AG20443 (cell line): Measurements from ENCODE around the gene DLEC1.
A peak's percentile ranks its signal among the peaks of the same experiment; 100 is the strongest.

Source experiments
- DNase-seq: peaks from one replicate; pipeline ENCODE4 v3.0.0; 2012; ENCODE audit warnings: low spot score, mixed read lengths

DLEC1 gene

DNA sequence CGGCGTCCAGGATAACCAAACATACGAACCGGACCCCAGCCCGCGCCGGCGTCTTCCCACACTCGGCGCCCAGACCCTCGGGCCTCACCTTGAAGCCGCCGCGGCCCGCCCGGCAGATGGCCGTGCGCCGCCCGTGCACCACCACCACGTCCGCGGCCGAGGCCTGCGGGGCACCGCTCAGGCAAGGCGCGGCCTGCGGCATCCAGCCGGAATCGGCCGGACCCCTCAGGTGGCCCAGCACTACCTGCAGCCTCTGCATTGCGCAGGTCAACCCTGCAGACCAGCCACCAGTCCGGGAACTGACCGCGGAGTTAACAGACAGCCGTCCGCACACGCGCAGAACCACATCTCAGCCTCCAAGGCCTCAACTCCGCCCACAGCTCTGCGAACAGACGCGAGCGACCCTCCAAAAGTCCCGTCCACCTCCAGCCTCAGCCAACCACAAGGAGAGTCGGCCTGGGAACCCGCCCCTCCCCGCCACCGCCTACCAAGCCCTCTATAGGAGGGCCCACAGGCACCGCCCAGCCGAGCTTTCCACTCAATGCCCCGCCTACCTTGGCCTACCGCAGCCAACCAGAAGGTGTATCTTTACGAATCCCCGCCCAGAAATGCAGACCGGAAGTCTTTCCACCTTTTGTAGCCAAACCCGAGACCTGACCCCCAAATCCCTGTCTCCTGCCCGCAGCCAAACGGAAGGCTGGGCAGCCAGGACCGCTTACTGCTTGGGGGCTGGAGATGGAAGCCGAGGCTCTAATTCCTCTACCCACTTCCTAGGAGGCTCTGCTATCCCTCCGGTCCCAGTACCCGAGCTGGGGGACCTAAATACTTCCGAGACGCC lies 98.0 kb downstream of the DLEC1 start, which contains the start of gene ACAA1:
Gene ACAA1, minus strand, starts transcription at position 351 of the 838 bp plus-strand sequence. Its CDS starts 92 bp downstream, at position 259.
- peak; percentile 98 for DNase-seq

DNA sequence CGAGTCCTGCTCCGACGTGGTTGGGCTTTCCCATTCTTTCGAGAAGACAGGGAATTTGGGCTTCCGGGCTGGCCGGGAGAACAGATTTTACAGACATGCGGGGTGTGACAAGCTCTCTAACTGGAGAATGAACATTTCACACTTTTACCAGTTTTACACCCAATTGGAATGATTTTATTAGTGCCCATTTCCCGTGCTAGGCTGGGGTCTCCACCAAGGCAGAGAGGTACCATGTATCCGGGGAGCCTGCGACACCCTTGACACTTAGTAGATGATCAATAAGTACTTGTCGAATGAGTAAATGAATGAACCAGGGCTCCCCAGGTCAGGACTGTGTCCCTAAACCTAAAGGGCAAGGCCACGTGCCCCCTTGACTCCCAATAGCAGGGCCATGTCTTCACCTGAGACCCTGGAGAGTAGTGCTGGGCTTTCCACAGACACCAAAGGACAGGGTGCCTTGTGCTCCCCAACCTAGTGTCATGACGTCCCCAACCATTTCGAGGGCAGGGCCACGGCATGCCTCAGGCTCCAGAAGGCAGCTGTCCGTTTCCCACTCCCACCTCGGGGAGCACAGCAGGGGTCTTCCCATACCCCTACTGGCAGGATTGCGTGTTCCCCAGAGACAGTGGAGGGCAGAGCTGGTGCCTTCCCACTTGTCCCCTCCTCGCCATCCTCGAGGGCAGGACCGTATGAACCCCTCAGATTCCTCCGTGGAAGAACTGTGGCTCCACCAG lies 98.8 kb downstream of the DLEC1 start:
- no peak for DNase-seq

DNA sequence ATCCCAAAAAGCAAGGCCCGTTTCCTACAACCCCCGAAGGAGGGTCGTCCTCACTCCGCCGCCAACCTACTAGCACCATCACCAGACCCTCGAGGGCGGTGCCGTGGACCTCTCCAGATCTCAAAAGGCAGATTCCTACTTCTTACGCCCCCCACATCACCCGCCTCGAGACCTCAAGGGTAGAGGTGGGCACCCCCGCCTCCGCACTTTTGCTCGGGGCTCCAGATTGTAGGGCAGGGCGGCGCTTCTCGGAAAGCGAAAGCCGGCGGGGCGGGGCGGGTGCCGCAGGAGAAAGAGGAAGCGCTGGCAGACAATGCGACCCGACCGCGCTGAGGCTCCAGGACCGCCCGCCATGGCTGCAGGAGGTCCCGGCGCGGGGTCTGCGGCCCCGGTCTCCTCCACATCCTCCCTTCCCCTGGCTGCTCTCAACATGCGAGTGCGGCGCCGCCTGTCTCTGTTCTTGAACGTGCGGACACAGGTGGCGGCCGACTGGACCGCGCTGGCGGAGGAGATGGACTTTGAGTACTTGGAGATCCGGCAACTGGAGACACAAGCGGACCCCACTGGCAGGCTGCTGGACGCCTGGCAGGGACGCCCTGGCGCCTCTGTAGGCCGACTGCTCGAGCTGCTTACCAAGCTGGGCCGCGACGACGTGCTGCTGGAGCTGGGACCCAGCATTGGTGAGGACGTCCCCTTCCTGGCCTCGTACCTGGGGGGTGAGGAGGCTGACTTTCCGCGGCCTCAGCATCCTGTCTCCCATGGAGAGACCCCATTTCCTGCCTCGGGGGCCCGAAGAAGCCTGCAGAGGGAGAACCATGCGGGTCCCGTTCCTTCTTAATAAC lies 99.6 kb downstream of the DLEC1 start, which contains the start of gene MYD88:
Gene MYD88, plus strand, starts transcription at position 313 of the 842 bp plus-strand sequence. Its CDS starts 40 bp downstream, at position 353.
- DNase-seq, result peak; percentile 77

DNA sequence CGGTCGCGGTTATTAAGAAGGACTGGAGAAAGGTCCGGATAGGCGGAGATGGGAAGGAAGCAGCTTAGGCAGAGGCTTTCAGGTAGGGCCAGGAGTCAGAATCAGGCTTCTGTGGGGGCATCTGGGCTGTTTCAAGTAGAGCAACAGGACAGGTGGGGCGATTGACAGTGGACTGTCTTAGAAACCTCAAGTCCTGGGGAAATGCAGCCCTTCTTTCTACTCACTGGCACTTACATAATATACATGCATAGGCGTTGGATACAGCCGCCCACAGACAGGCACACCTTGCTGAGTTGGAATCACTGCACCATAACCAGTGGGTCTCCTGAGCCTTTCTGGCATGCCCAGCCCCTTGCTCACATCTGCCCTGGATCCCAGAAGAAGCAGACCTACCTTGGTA lies 100.2 kb downstream of the DLEC1 start:
- no peak for DNase-seq

DNA sequence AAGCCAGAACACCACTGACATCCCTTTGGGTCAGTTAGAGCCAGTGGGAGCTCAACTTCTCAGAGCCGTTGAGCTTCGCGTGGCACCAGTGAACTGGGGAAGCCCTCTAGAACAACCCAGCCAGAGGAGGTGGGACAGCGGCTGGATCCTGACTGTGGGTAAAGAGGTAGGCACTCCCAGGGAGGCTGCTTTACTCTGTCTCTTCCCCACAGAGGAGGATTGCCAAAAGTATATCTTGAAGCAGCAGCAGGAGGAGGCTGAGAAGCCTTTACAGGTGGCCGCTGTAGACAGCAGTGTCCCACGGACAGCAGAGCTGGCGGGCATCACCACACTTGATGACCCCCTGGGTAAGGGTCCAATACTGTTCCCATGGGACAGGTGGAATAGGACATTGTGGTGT lies 100.6 kb downstream of the DLEC1 start:
- no peak for DNase-seq

DNA sequence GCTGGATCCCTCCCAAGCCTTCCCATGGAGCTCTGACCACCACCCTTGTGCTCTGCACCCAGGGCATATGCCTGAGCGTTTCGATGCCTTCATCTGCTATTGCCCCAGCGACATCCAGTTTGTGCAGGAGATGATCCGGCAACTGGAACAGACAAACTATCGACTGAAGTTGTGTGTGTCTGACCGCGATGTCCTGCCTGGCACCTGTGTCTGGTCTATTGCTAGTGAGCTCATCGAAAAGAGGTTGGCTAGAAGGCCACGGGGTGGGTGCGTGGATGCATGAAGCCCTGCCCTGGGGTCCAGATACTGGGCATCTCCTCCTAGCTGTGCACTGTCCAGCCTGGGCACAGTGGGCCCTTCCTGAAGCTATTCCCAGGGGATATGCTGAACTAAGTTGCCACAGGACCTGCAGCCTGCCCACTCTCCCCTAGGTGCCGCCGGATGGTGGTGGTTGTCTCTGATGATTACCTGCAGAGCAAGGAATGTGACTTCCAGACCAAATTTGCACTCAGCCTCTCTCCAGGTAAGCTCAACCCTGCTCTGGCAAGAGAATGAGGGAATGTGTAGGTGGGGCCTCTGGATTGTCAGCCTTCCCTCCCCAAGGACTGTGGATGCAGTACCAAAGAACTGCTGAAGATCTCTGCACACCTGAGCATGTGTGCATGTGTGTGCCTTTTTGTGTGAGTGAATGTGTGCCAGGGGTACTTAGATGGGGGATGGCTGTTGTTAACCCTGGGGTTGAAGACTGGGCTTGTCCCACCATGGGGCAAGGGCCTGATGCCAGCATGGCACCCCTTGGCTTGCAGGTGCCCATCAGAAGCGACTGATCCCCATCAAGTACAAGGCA lies 101.5 kb downstream of the DLEC1 start:
- DNase-seq, result no peak

DNA sequence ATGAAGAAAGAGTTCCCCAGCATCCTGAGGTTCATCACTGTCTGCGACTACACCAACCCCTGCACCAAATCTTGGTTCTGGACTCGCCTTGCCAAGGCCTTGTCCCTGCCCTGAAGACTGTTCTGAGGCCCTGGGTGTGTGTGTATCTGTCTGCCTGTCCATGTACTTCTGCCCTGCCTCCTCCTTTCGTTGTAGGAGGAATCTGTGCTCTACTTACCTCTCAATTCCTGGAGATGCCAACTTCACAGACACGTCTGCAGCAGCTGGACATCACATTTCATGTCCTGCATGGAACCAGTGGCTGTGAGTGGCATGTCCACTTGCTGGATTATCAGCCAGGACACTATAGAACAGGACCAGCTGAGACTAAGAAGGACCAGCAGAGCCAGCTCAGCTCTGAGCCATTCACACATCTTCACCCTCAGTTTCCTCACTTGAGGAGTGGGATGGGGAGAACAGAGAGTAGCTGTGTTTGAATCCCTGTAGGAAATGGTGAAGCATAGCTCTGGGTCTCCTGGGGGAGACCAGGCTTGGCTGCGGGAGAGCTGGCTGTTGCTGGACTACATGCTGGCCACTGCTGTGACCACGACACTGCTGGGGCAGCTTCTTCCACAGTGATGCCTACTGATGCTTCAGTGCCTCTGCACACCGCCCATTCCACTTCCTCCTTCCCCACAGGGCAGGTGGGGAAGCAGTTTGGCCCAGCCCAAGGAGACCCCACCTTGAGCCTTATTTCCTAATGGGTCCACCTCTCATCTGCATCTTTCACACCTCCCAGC lies 102.4 kb downstream of the DLEC1 start:
- no peak for DNase-seq

DNA sequence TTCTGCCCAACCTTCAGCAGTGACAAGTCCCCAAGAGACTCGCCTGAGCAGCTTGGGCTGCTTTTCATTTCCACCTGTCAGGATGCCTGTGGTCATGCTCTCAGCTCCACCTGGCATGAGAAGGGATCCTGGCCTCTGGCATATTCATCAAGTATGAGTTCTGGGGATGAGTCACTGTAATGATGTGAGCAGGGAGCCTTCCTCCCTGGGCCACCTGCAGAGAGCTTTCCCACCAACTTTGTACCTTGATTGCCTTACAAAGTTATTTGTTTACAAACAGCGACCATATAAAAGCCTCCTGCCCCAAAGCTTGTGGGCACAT lies 102.9 kb downstream of the DLEC1 start:
- no peak for DNase-seq

DNA sequence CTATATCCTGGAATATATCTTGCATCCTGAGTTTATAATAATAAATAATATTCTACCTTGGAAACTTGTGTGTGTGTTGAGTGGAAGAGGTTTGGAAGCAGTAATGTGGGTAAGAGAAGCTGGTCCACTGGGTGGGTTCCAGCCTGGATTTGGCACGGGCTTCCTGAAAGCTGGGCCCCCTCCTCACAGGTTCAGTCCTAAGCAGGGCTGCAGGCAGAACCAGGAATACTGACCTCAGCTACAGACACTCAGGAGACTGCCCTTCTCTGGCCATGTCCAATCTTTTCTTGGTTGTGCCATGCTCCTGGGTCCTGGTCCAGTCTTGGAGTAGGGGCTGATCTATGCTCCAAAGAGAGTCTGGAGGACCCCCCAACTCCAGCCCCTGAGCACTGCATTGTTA lies 104.0 kb downstream of the DLEC1 start:
- DNase-seq, result no peak

DNA sequence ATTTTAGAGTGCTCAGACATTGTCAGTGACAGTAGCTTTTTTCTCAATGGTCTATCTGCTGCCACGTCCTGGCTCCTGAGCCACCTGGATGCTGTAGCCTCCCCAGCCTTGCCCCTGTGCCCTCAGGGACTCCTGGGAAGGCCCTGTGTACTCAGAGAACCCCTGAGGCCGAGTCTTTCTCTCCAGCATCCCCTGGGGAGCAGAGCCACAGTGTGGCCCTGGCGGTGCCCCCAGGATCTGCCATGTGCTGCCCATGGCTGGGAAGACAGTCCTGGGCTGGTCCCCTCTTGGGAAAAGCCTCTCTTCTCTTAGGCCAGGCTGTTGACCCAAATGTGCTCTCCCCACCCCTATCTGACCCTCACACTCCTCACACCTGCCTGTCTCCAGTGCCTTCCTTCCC lies 104.5 kb downstream of the DLEC1 start:
- no peak for DNase-seq

DNA sequence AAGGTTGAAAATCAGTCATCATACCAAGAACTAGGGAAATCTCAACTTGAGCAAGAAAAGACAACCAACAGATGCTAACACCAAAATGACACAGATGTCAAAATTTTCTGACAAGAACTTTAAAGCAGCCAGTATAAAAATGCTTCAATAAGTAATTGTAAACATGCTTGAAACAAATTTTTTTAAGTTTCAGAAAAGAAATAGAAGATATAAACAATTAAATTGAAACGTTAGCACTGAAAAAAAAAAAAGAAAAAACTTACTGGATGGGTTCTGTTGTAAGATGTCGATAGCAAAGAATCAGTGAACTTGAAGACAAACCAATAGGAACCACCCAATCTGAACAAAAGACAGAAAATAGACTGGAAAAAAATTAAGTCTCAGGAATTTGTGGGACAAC lies 107.5 kb downstream of the DLEC1 start:
- DNase-seq, result no peak

DNA sequence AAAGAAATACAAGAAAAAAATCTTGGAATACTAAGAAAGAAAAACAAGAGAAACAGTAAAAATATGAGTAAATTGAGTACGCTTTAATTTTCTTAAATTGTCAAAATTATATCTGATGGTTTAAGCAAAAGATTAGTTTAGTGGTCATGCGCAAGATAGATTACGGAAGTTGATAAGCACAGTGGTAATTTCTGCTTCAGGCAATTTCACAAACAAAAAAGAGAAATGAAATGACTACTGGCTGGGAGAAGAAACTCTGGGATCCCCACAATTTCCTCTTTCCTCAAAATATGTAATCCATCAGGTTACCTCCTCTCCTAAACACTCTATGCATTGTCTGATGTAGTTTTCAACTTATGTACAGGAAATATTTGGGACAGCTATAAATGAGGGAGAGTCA lies 108.4 kb downstream of the DLEC1 start:
- no peak for DNase-seq

DNA sequence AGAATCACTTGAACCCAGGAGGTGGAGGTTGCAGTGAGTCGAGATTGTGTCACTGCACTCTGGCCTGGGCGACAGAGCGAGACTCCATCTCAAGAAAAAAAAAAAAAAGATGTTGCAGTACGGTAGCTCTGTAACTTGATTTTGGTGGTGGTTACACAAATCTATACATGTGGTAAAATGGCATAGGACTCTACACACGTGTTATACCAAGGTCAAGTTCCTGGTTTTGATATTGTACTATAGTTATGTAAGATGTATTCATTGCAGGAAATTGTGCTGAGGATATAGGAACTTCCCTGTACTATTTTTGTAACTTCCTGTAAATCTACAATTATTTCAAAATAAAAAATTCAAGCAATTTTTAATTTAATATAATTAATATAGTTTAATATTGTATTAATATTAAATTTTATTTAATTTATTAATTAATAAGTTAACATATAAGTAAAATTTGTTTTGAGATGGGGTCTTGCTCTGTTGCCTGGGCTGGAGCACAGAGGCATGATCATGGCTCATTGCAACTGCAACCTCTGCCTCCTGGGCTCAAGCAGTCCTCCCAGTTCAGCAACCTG lies 109.4 kb downstream of the DLEC1 start:
- no peak for DNase-seq

DNA sequence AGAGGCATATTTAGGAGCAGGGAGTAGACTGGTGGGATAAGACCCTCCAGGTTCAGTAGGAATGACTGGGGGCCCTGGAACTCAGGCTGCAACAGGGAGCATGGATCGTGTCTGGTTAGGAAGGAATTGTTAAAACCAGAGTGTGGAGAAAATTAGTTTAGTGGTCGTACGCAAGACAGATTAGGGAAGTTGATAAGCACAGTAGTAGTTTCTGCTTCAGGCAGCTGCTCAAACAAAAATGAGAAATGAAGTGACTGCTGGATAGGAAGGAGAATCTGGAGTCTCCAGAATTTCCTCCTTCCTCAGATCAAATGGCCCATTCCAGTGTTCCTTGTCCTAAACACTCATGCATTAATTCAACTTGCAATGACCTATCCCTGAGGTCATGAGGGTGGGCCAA lies 110.7 kb downstream of the DLEC1 start:
- no peak for DNase-seq

DNA sequence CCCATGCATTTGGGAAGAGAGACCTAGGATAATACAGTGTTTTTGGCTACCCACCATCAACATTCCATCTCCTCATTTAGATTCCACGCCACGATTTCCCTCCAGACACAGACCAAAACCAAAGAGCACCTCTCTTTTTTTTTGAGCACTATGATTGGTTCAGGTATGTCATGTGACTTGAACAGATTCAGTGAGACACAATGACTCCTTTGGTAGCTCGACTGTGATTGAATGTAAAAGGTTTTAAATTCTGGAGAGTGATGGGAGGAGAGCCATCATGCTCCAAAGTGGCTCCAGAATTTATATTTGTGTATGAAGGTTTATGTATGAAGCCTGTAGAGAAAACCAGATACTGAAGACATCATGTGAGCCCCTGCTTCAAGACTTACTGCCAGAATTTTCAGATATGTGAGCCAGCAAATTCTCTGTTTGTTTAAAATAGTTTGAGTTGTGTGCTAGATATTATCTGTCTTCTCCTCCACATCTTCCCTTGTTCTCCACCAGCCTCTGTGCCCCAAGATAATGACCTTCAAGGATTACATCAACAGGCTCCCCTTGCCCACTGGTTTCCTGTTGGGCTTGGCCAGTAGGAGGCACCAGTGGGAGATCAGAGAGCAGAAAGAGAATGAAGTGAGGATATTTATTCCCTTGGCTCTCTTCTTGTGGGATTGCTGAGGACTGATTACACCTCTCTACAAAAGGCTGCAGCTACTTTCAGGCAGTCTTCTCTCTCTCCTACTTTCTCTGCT lies 111.9 kb downstream of the DLEC1 start:
- no peak for DNase-seq

DNA sequence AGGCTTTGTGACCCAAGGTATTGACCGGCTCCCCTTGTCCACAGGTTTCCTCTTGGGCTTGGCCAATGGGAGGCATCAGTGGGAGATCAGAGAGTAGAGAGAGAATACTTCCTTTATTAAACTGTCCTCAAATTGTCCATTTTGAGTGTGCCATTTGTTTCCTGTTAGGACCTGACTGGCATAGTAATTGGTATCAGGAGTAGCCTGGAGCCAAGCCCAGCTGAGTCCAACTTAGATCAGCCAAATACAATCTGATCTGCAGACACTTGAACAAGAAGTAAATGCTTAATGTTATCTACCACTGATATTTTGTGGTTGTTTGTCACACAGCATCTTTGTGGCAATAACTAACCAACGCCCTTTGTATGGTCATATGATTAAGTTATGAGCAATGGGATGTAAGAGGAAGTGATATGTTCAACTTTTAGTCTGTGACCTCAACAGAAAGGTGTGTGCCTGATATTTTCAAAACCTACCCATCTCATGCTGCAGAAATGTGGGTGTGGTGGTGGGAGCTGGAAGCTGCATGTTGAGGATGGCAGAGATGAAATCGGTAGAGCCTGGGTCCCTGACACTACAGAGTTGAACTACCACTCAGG lies 112.8 kb downstream of the DLEC1 start:
- DNase-seq, result no peak

DNA sequence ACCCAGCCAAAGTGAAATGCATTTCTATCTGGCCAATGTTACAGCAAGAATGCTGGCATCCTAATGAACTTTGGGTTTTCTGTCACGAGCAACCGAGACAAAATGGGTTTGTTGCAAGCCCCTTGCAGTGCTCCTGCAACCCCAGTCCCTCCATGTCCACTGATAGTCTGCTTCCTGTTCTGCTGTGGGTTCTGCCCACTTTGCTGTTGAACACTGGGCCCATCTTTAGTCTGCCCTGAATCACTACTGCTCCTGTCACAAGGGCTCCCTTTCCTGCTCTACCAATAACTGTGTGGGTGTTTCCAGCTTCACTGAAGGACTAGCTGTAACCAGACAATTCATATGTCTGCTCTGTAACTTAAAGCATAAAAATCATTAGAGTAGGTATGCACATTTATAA lies 113.6 kb downstream of the DLEC1 start:
- no peak for DNase-seq

DNA sequence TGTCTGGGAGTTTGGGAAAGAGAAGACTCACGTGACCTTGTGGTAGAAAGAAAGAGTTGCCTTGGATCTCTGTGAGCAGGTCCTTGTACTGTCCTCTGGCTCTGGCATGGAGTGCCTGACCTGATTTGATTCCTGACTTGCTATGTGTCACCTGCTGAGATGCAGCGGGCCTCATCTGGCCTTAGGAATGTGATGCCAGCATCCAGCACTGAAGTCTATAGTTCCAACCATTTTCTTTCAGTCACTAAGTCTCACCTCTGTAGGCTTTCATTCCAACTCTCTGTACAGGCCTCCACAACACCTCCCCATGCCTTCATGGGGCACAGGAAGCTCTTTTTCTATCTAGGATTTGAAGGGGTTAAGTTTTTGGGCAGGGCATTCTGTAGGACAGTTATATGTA lies 114.2 kb downstream of the DLEC1 start:
- no peak for DNase-seq

DNA sequence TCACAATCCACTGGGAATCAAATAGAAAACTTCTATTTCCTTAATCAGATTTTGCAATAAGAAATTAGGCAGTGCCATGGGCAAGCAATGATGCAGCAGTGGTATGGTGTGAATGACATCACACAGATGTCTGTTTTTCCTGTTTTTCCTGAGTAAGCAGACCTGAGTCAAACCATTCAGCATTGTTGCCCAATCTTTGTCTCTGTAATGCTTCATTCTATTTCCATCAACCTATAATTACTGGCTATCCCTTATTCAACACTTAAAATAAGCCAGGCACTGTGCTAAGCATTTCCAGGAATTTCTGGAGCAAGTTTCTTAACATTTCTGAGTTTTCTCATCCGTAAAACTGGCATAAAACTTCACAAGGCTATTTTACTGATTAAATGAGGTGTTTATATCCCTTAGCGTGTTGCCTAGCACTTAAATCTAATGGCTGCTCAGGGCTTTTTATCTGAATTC lies 115.1 kb downstream of the DLEC1 start:
- peak; percentile 81 for DNase-seq
